H1 (cell line): Measurements from ENCODE around the gene KRT77. TPM values are rescaled to one million over a fixed set of nuclear protein-coding genes. Genes with fewer than 3 reads are reported as not detected.

Source experiments
- CTCF ChIA-PET: fragments of 300-600 bp; sonication (Branson Sonifier 250); formaldehyde crosslinking; loops from one replicate; lab custom pipeline; 2021; ENCODE audit not compliant: partially characterized antibody; lab: Charles Lee
- POLR2A ChIA-PET: fragments of 300-600 bp; sonication (Branson Sonifier 250); formaldehyde crosslinking; loops from one replicate; lab custom pipeline; 2021; ENCODE audit warnings: inconsistent platforms; ENCODE audit not compliant: partially characterized antibody; lab: Charles Lee
- DNase-seq, 2 experiments: peaks; one replicate each; pipeline versions ENCODE4 v3.0.0 to v3.0.0-alpha.2; 2010 to 2022; ENCODE audit warnings: low spot score in 2 of 2, low read depth in 1 of 2, mixed read lengths in 1 of 2
- FAIRE-seq: peaks from 2 replicates; lab custom pipeline; 2011; peaks lifted over from hg19 to GRCh38; lab: Jason Lieb, UNC
- H2AFZ ChIP-seq: 2 replicates; pipeline ENCODE4 v1.8.1; 2012; ENCODE audit warnings: low read length, inconsistent platforms
- H2AK5ac ChIP-seq: 2 replicates; pipeline ENCODE4 v1.6.1; 2013; ENCODE audit warnings: low read depth, low read length
- H2BK120ac ChIP-seq: replicated peaks from 2 replicates; pipeline ENCODE3; 2013; ENCODE audit warnings: low read depth, low read length, inconsistent platforms
- H2BK12ac ChIP-seq: 2 replicates; pipeline ENCODE4 v1.6.1; 2013; ENCODE audit warnings: low read depth, low read length
- H2BK15ac ChIP-seq: 2 replicates; pipeline ENCODE4 v1.6.1; 2013; ENCODE audit warnings: low read length
- H2BK20ac ChIP-seq: 2 replicates; pipeline ENCODE4 v1.6.1; 2013; ENCODE audit warnings: low read length
- H2BK5ac ChIP-seq: 2 replicates; pipeline ENCODE4 v1.6.1; 2013; ENCODE audit warnings: low read depth, low read length
- H3K14ac ChIP-seq: 2 replicates; pipeline ENCODE4 v1.6.1; 2013; ENCODE audit warnings: inconsistent platforms; ENCODE audit not compliant: insufficient read length
- H3K18ac ChIP-seq: 2 replicates; pipeline ENCODE4 v1.6.1; 2013; ENCODE audit warnings: low read length; ENCODE audit errors: extremely low read depth
- H3K23ac ChIP-seq: 2 replicates; pipeline ENCODE4 v1.6.1; 2013; ENCODE audit warnings: inconsistent platforms; ENCODE audit not compliant: insufficient read length
- H3K23me2 ChIP-seq: 2 replicates; pipeline ENCODE4 v1.6.1; 2013; ENCODE audit warnings: low read depth, low read length
- H3K27ac ChIP-seq: 2 replicates; pipeline ENCODE4 v1.6.1; 2011; ENCODE audit warnings: low read depth, low read length, inconsistent platforms
- H3K27me3 ChIP-seq, 4 experiments: replicated peaks in 1 of 4; 1 replicate in 1 of 4; 2 replicates in 3 of 4; pipeline versions ENCODE4 v1.6.1 to v1.8.1; 2011 to 2013; ENCODE audit warnings: low read length in 3 of 4, mild to moderate bottlenecking in 3 of 4, inconsistent platforms in 2 of 4, mixed read lengths in 2 of 4, moderate library complexity in 1 of 4; ENCODE audit not compliant: control insufficient read depth in 3 of 4, insufficient read depth in 3 of 4; ENCODE audit errors: extremely low read depth in 1 of 4
- H3K36me3 ChIP-seq, 4 experiments: 2 replicates each; pipeline versions ENCODE4 v1.6.1 to v1.8.1; 2011 to 2013; ENCODE audit warnings: mild to moderate bottlenecking in 4 of 4, low read length in 3 of 4, moderate library complexity in 2 of 4, control low read depth in 1 of 4, inconsistent platforms in 1 of 4; ENCODE audit not compliant: insufficient read depth in 4 of 4, control insufficient read depth in 2 of 4
- H3K4ac ChIP-seq: replicated peaks from 2 replicates; pipeline ENCODE3; 2013; ENCODE audit warnings: low read length, low read depth, mixed read lengths, inconsistent platforms; ENCODE audit not compliant: insufficient read length
- H3K4me1 ChIP-seq, 4 experiments: replicated peaks in 1 of 4; 1 replicate in 1 of 4; 2 replicates in 3 of 4; pipeline versions ENCODE4 v1.6.1 to v1.8.1; 2011 to 2013; ENCODE audit warnings: low read length in 3 of 4, inconsistent platforms in 2 of 4, mixed read lengths in 1 of 4; ENCODE audit not compliant: insufficient read depth in 4 of 4, control insufficient read depth in 3 of 4
- H3K4me2 ChIP-seq, 2 experiments: 2 replicates each; pipeline versions ENCODE4 v1.6.1 to v1.8.1; 2011 to 2013; ENCODE audit warnings: low read depth in 2 of 2, low read length in 2 of 2, control low read depth in 1 of 2, inconsistent platforms in 1 of 2, mild to moderate bottlenecking in 1 of 2; ENCODE audit not compliant: insufficient read depth in 1 of 2
- H3K4me3 ChIP-seq, 4 experiments: fragments of 200-600, 300-600 bp in 1 of 4; sonication (generic), shearing (Covaris generic), sonication (Bioruptor Twin) in 1 of 4; 2 replicates each; pipeline versions ENCODE4 v1.5.1 to v1.8.1; 2011 to 2016; ENCODE audit warnings: low read length in 4 of 4, low read depth in 3 of 4, control low read depth in 2 of 4, inconsistent platforms in 2 of 4, mild to moderate bottlenecking in 2 of 4, mixed read lengths in 1 of 4, moderate library complexity in 1 of 4; ENCODE audit not compliant: insufficient read depth in 2 of 4; ENCODE audit errors: extremely low read depth in 1 of 4
- H3K56ac ChIP-seq: replicated peaks from 2 replicates; pipeline ENCODE3; 2013; ENCODE audit warnings: low read depth, mild to moderate bottlenecking, mixed read lengths, low read length, inconsistent platforms; ENCODE audit not compliant: insufficient read length
- H3K79me1 ChIP-seq: 2 replicates; pipeline ENCODE4 v1.6.1; 2013; ENCODE audit warnings: low read depth, low read length, control low read depth
- H3K79me2 ChIP-seq, 2 experiments: 2 replicates each; pipeline versions ENCODE4 v1.6.1 to v1.8.1; 2012 to 2013; ENCODE audit warnings: low read length in 2 of 2, mild to moderate bottlenecking in 2 of 2, inconsistent platforms in 1 of 2; ENCODE audit not compliant: insufficient read depth in 2 of 2, control insufficient read depth in 1 of 2
- H3K9ac ChIP-seq, 4 experiments: replicated peaks in 1 of 4; 1 replicate in 1 of 4; 2 replicates in 3 of 4; pipeline versions ENCODE4 v1.6.1 to v1.8.1; 2011 to 2013; ENCODE audit warnings: low read depth in 3 of 4, low read length in 3 of 4, control low read depth in 2 of 4, mild to moderate bottlenecking in 2 of 4, moderate library complexity in 2 of 4, inconsistent platforms in 1 of 4; ENCODE audit errors: extremely low read depth in 1 of 4
- H3K9me3 ChIP-seq, 2 experiments: 2 replicates each; pipeline versions ENCODE4 v1.6.1 to v1.8.1; 2012 to 2013; ENCODE audit warnings: mild to moderate bottlenecking in 2 of 2, moderate library complexity in 2 of 2, control low read depth in 1 of 2, inconsistent platforms in 1 of 2, low read depth in 1 of 2, low read length in 1 of 2, mixed read lengths in 1 of 2; ENCODE audit not compliant: insufficient read depth in 2 of 2
- H4K20me1 ChIP-seq, 2 experiments: replicated peaks in 1 of 2; 2 replicates each; pipeline versions ENCODE3 to v1.8.1; 2011 to 2013; ENCODE audit warnings: inconsistent platforms in 2 of 2, low read length in 2 of 2, mild to moderate bottlenecking in 1 of 2; ENCODE audit not compliant: insufficient read depth in 2 of 2, control insufficient read depth in 1 of 2
- H4K5ac ChIP-seq: 2 replicates; pipeline ENCODE4 v1.6.1; 2013; ENCODE audit warnings: low read length, low read depth, mixed read lengths, inconsistent platforms; ENCODE audit not compliant: insufficient read length
- H4K8ac ChIP-seq: 2 replicates; pipeline ENCODE4 v1.8.0; 2013; ENCODE audit warnings: mild to moderate bottlenecking, moderate library complexity, low read length, inconsistent platforms; ENCODE audit not compliant: insufficient read depth; ENCODE audit errors: extremely low read depth
- H4K91ac ChIP-seq: replicated peaks from 2 replicates; pipeline ENCODE3; 2013; ENCODE audit warnings: low read length, mixed read lengths, inconsistent platforms; ENCODE audit not compliant: insufficient read length
- CBX8 ChIP-seq: fragments of 300-800, 300-1000 bp; sonication (generic); IDR thresholded peaks from 2 replicates; pipeline ENCODE4 v1.7.1; 2016; ENCODE audit warnings: low read depth, low read length, borderline replicate concordance
- CEBPB ChIP-seq: IDR thresholded peaks from 2 replicates; pipeline ENCODE4 v1.6.1; 2012; ENCODE audit warnings: low read depth, low read length
- EGR1 ChIP-seq: IDR thresholded peaks from 2 replicates; pipeline ENCODE4 v1.6.1; 2011; ENCODE audit warnings: low read depth, low read length, borderline replicate concordance
- KDM4A ChIP-seq: IDR thresholded peaks from one replicate; pipeline ENCODE4 v1.7.1; 2012; ENCODE audit warnings: low read depth, mild to moderate bottlenecking, moderate library complexity, low read length, inconsistent platforms; ENCODE audit not compliant: severe bottlenecking
- SP1 ChIP-seq: IDR thresholded peaks from 2 replicates; pipeline ENCODE4 v1.6.1; 2011; ENCODE audit warnings: low read depth, low read length
- SUZ12 ChIP-seq: fragments of 200-600 bp; sonication (generic); IDR thresholded peaks from 2 replicates; pipeline ENCODE4 v1.6.1; 2012; ENCODE audit warnings: mild to moderate bottlenecking, inconsistent platforms, low read length, moderate library complexity, mixed read lengths
- TBP ChIP-seq: IDR thresholded peaks from 2 replicates; pipeline ENCODE4 v1.6.1; 2011; ENCODE audit warnings: low read depth, low read length, improper control_type of control experiment
- TCF12 ChIP-seq: IDR thresholded peaks from 2 replicates; pipeline ENCODE4 v1.6.1; 2011; ENCODE audit warnings: low read depth, mild to moderate bottlenecking, low read length
- WGBS, 2 experiments: shearing (Covaris generic) in 1 of 2; methylation state at CpG; one replicate each; pipeline versions ENCODE4 v1.1.6 to v1.1.7; 2013 to 2015; ENCODE audit warnings: low lambda C conversion rate in 2 of 2, mixed read lengths in 2 of 2, inconsistent platforms in 1 of 2, low coverage in 1 of 2, missing lambda C conversion rate in 1 of 2; ENCODE audit not compliant: insufficient replicate concordance in 2 of 2, insufficient coverage in 1 of 2, insufficient read length in 1 of 2; ENCODE audit errors: extremely low coverage in 1 of 2, missing lambda C conversion rate in 1 of 2; 5-methylcytosine and 5-hydroxymethylcytosine counted together
- polyA plus RNA-seq, 7 experiments: library from polyadenylated mRNA; depleted of rRNA in 3 of 7; stranded (reverse) in 5 of 7; unstranded in 2 of 7; fragments of >200 nt in 5 of 7; fragments of 200-250 nt in 2 of 7; gene quantifications; 1 replicate in 5 of 7; 2 replicates in 1 of 7; 4 replicates in 1 of 7; pipeline versions ENCODE4 v1.2.1 to v1.2.3, GENCODE V29; 2011 to 2013; ENCODE audit warnings: missing spikeins in 2 of 7, mixed read lengths in 2 of 7
- total RNA-seq: library from RNA; stranded (reverse); fragmentation: NEBNext Ultra II Directional; extraction: Animal tissue kit (Norgen Biotek cat#: 25700); gene quantifications from 2 replicates; pipeline ENCODE4 v1.2.1, GENCODE V29; 2021

Gene KRT77
- total and polyA plus RNA-seq, 2 of the 8 experiments (the other 6 are each of a cell fraction or from before 2014, with no cell fraction given) = 0.02 TPM; not detected in 1

- Histone ChIP-seq H3K14ac (no peak overlapping the region), H3K4ac (no peak overlapping the region), H3K4me3 (no peak overlapping the region), H3K23me2 (no peaks in the 10 kb centered on the region), H4K5ac (no peak overlapping the region), H3K4me1 (no peaks in the 10 kb centered on the region), H2BK20ac (no peak overlapping the region), H2AFZ (no peak overlapping the region), H3K4me2 (no peak overlapping the region), H4K8ac (no peak overlapping the region), H4K91ac (peak overlapping the region; percentile 9), H2AK5ac (no peak overlapping the region), H3K27me3 (peaks cover 0 to 3% (median 0%) of the 10 kb centered on the region in 4 experiments; a peak in 1 of 7 replicates), H3K9me3 (peaks cover 0 to 6% of the 10 kb centered on the region in 2 experiments; a peak in 1 of 4 replicates), H3K79me2 (no peaks in the 10 kb centered on the region), H3K18ac (no peak overlapping the region), H3K56ac (no peak overlapping the region), H2BK120ac (no peak overlapping the region), H3K27ac (no peak overlapping the region), H3K23ac (no peak overlapping the region), H2BK12ac (no peak overlapping the region), H3K9ac (no peak overlapping the region), H4K20me1 (no peaks in the 10 kb centered on the region), H2BK15ac (no peak overlapping the region), H3K36me3 (no peaks in the 10 kb centered on the region), H2BK5ac (no peak overlapping the region), H3K79me1 (no peaks in the 10 kb centered on the region)
- TF ChIP-seq TCF12 (no peak), KDM4A (no peak), EGR1 (no peak), CBX8 (no peak), SP1 (no peak), SUZ12 (no peak), TBP (no peak), CEBPB (no peak)
- DNase-seq = peak in 1 of 2 experiments; percentile 11
- CTCF ChIA-PET = interaction anchor here (0.8 to 2.2 kb wide), 18 partner anchors 17 to 406 kb away, joined by 3 to 8 read pairs (median 4); no protein-coding TSS in a partner anchor
- POLR2A ChIA-PET = no interaction called here
- no peak for FAIRE-seq
- WGBS, 2 experiments = 96% methylated on average over 8 of the region's 8 CpGs; no CpG with 5 or more reads in 1 of the 2 experiments
These were observed 55.2 kb downstream of the KRT77 start for GRCh38 chr12:52648012-52648550.
